ENCODE measurements around the gene PDCD1.

- TF ChIP-seq, protein P1, sequence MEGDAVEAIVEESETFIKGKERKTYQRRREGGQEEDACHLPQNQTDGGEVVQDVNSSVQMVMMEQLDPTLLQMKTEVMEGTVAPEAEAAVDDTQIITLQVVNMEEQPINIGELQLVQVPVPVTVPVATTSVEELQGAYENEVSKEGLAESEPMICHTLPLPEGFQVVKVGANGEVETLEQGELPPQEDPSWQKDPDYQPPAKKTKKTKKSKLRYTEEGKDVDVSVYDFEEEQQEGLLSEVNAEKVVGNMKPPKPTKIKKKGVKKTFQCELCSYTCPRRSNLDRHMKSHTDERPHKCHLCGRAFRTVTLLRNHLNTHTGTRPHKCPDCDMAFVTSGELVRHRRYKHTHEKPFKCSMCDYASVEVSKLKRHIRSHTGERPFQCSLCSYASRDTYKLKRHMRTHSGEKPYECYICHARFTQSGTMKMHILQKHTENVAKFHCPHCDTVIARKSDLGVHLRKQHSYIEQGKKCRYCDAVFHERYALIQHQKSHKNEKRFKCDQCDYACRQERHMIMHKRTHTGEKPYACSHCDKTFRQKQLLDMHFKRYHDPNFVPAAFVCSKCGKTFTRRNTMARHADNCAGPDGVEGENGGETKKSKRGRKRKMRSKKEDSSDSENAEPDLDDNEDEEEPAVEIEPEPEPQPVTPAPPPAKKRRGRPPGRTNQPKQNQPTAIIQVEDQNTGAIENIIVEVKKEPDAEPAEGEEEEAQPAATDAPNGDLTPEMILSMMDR (conservative IDR thresholded peaks at IDR 0.05) = no peak
- TF ChIP-seq EZH2 (IDR thresholded peaks at IDR 0.05; ENCODE audit: low read depth) = no peak
These were observed 17.3 kb downstream of the PDCD1 start for GRCh38 chr2:241841181-241842066.
